OCI-LY3 (cell line): ENCODE results near the gene MAMDC4.

Source experiments
- CTCF ChIP-seq: fragments of 200-600, 300-600 bp; sonication (generic); IDR thresholded peaks from 2 replicates; pipeline ENCODE4 v1.5.1; 2014; ENCODE audit warnings: antibody characterized with exemption, low read length, low read depth
- EZH2phosphoT487 ChIP-seq: fragments of 200-600 bp; shearing (Covaris generic); IDR thresholded peaks from 2 replicates; pipeline ENCODE4 v1.6.1; 2018; ENCODE audit warnings: antibody characterized with exemption, mixed run types, low read depth

- TF ChIP-seq CTCF (no peak), EZH2phosphoT487 (no peak)
Observed at GRCh38 chr9:136858452-136858843, 6.3 kb downstream of the MAMDC4 start.
